ENCODE measurements around the gene UCHL3.

UCHL3 gene

DNA sequence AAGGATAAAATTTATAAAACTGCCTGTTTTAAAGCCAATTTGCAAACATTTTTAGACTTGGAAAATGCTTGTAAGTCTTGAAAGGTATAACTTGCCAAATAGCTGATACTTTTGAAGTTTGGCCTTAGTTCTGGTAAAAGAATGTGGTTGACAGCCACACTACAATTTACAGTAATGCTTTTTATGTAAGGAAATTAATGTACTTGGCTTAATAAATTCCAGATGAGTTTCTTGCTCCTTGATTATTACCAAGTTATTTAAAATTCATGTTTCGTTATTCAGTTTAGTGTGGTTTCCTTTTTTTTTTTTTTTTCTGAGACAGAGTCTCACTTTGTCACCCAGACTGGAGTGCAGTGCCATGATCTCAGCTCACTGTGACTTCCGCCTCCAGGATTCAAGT is 101.4 kb downstream of the UCHL3 start:
- Mint-ChIP-seq H3K27me3 (no peaks in the 10 kb centered on the region), H3K36me3 (peaks cover 8% of the 10 kb centered on the region), H3K4me1 (peaks cover 6% of the 10 kb centered on the region), H3K27ac (no peak overlapping the region), H3K9me3 (no peaks in the 10 kb centered on the region), H3K4me3 (no peak overlapping the region)
- ATAC-seq (ENCODE audit: low read depth), result no peak
- no peak for DNase-seq (ENCODE audit: low spot score in 2 of 2)

DNA sequence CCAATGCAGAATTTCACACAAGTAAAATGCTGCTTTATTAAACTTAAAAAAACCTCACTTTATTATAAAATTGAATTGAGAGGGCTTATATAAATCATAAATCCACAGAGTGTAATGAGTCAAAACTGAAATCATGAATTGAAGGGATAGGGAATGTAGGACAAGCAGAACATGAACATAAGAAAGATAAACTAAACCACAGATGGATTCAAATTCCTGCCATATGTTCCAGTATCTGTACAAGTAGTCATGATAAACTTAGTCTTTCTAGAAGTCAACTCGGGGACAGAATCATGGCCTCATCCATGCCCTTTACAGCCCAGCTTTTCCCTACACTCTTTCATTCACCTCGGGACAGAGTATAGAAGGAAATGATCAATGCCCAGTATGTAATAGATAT is 103.1 kb downstream of the UCHL3 start:
- Mint-ChIP-seq H3K36me3 (peaks cover 9% of the 10 kb centered on the region), H3K4me3 (no peak overlapping the region), H3K27me3 (no peaks in the 10 kb centered on the region), H3K9me3 (no peaks in the 10 kb centered on the region), H3K27ac (no peak overlapping the region), H3K4me1 (peaks cover 3% of the 10 kb centered on the region)
- no peak for ATAC-seq (ENCODE audit: low read depth)
- no peak for DNase-seq (ENCODE audit: low spot score in 2 of 2)

All from memory B cell (primary cell).